ENCODE measurements around the gene RPS3. TPM values are rescaled to one million over a fixed set of nuclear protein-coding genes. Genes with fewer than 3 reads are reported as not detected.
"Not testable (repeated sequence)": the region's sequence is repeated elsewhere in the genome, so short reads cannot be mapped to it uniquely, and the experiment has no call there.

The RPS3 gene
- total and polyA plus RNA-seq, 2 of the 13 experiments (the other 11 are each of a cell fraction or from before 2014, with no cell fraction given), result 2,143 to 3,616 TPM

DNA sequence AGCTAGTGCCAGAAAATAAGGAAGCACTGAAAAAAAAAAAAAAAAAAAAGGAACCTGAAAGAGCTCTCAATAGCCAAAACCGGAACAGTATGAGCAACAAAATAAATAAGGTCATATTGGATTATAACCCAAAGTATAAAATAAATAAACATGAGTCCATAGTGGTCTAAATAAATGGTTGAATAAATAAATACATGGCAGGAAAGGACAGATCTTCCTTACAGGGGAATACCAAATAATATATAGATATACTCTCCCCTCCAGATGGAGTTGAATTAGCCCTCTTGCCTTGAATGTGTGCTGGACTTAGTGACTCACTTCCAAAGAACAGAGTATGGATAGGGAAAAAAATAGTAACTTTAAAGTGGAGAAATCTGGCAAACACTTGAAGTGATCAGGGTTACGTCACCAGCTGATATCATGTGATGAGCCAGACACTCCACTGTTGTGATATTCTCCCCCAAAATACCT lies 33.6 kb upstream of the RPS3 start:
- H3K79me2 ChIP-seq (ENCODE audit: insufficient read depth, low read length), result no peaks in the 10 kb centered on the region
- 0 out of 2 replicates have a peak, but pooled peaks have one; percentile 41 for TF ChIP-seq CREB1 (IDR thresholded peaks at IDR 0.05)
- no peak for TF ChIP-seq CREB1 (CRISPR knock-in tag; IDR thresholded peaks at IDR 0.05)
- TF ChIP-seq IKZF4 (CRISPR knock-in tag; IDR thresholded peaks at IDR 0.05; ENCODE audit: borderline replicate concordance, low read depth, not compliant biosample characterization), result no peak
- WGBS (ENCODE audit: low lambda C conversion rate), result 49% methylated on average over 2 of the region's 2 CpGs
- H4K20me1 ChIP-seq (ENCODE audit: insufficient read depth, low read length), result no peaks in the 10 kb centered on the region
- ChIA-PET POLR2A (interaction anchor here (1.5 kb wide), 1 partner anchor 13 kb away, joined by 3 read pairs; no protein-coding TSS in a partner anchor), CTCF (ENCODE audit: low intra/inter-chr PET ratio, low total read pairs) (no interaction called here)
- FAIRE-seq (no peak), DNase-seq (ENCODE audit: low spot score) (no peak), ATAC-seq (no peak)
- H3K9ac ChIP-seq (ENCODE audit: insufficient read depth, low read depth, low read length), result no peak overlapping the region
- no peaks in the 10 kb centered on the region for H3K36me3 ChIP-seq (replicated peaks in 1 of 2; ENCODE audit: control insufficient read depth in 1 of 2, insufficient read depth in 2 of 2, low read length in 2 of 2)
- peaks cover 3 to 15% of the 10 kb centered on the region in 2 experiments; a peak in 3 of 5 replicates for H3K27me3 ChIP-seq (ENCODE audit: control insufficient read depth in 1 of 2, insufficient read depth in 2 of 2, low read length in 2 of 2)
- no peaks in the 10 kb centered on the region for H3K9me3 ChIP-seq (ENCODE audit: low read length)
- BruUV-seq (replicated peaks), result no TSS peak
- intact Hi-C loops (cut with micrococcal nuclease; ENCODE audit: unreplicated experiment) (no loop called here), in situ Hi-C loops (cut with HindIII; ENCODE audit: extremely low pct_ligation_motif_present, low pct_unique_long_range_greater_than_20kb) (no loop called here)
- no peak overlapping the region for H3K27ac ChIP-seq (ENCODE audit: extremely low read length, insufficient read depth, low read length)
- no peak overlapping the region for H3K4me2 ChIP-seq (ENCODE audit: low read depth, low read length)
- H3K4me1 ChIP-seq (ENCODE audit: insufficient read depth, low read length), result no peaks in the 10 kb centered on the region
- H3K4me3 ChIP-seq (replicated peaks in 1 of 3; ENCODE audit: insufficient read depth in 1 of 3, low read depth in 2 of 3, low read length in 3 of 3), result no peak overlapping the region
- H2AFZ ChIP-seq (ENCODE audit: low read length), result no peak overlapping the region

DNA sequence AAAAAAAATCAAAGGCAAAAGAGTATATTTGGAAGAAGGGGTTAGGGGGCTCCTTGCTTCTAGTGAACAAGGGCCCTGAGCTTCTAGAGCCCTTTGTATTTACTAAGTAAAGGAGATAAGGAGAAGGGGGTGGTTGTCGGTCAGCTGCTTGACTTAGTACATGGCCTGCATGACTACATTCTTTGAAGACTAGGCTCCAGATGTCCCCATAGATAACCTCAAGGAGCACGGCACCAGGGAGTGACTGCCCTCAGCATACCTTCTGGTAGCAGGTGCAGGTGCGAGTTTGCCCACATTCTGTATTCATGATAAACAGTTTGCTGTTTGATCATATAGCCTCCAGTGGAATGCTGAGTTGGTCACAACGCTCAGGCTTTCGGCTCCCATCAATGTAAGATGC lies 32.5 kb upstream of the RPS3 start:
- H4K20me1 ChIP-seq (ENCODE audit: insufficient read depth, low read length); ATAC-seq; in situ Hi-C loops (cut with HindIII; ENCODE audit: extremely low pct_ligation_motif_present, low pct_unique_long_range_greater_than_20kb); intact Hi-C loops (cut with micrococcal nuclease; ENCODE audit: unreplicated experiment); BruUV-seq (replicated peaks); H3K79me2 ChIP-seq (ENCODE audit: insufficient read depth, low read length); H3K4me3 ChIP-seq (replicated peaks in 1 of 3; ENCODE audit: insufficient read depth in 1 of 3, low read depth in 2 of 3, low read length in 3 of 3); H2AFZ ChIP-seq (ENCODE audit: low read length); H3K9me3 ChIP-seq (ENCODE audit: low read length); H3K9ac ChIP-seq (ENCODE audit: insufficient read depth, low read depth, low read length); H3K27ac ChIP-seq (ENCODE audit: extremely low read length, insufficient read depth, low read length); H3K4me1 ChIP-seq (ENCODE audit: insufficient read depth, low read length); CTCF ChIA-PET (ENCODE audit: low intra/inter-chr PET ratio, low total read pairs); POLR2A ChIA-PET; H3K4me2 ChIP-seq (ENCODE audit: low read depth, low read length); FAIRE-seq; DNase-seq (ENCODE audit: low spot score); H3K36me3 ChIP-seq (replicated peaks in 1 of 2; ENCODE audit: control insufficient read depth in 1 of 2, insufficient read depth in 2 of 2, low read length in 2 of 2): not testable (repeated sequence)
- WGBS (ENCODE audit: low lambda C conversion rate), result 52% methylated on average over 4 of the region's 5 CpGs
- H3K27me3 ChIP-seq (ENCODE audit: control insufficient read depth in 1 of 2, insufficient read depth in 2 of 2, low read length in 2 of 2), result peaks cover 3 to 18% of the 10 kb centered on the region in 2 experiments; a peak in 3 of 5 replicates

All from HepG2 (cell line).